Endothelial cell of umbilical vein (primary cell): Measurements from ENCODE around the gene UPB1.

Source experiments
- POLR2A ChIP-seq: IDR thresholded peaks from 2 replicates; pipeline ENCODE4 v1.6.1; 2012; ENCODE audit warnings: low read depth, mild to moderate bottlenecking, control low read depth, low read length
- POLR2AphosphoS5 ChIP-seq: IDR thresholded peaks from 2 replicates; pipeline ENCODE4 v1.6.1; 2012; ENCODE audit warnings: low read depth, mild to moderate bottlenecking, control low read depth, low read length, moderate library complexity; ENCODE audit not compliant: insufficient read depth
- TF ChIP-seq, protein P1 (sequence below), 2 donors: IDR thresholded peaks; 1 replicate in 1 of 2; 2 replicates in 1 of 2; pipeline ENCODE4 v1.5.1; 2011; ENCODE audit warnings: low read length in 2 of 2, mild to moderate bottlenecking in 2 of 2, moderate library complexity in 2 of 2, control low read depth in 1 of 2, inconsistent platforms in 1 of 2, low read depth in 1 of 2; ENCODE audit not compliant: insufficient read depth in 1 of 2; ENCODE audit errors: extremely low read depth in 1 of 2

GRCh38 chr22:24567668-24568067, 72.5 kb downstream of the UPB1 start:
- no peak for TF ChIP-seq POLR2AphosphoS5
- TF ChIP-seq POLR2A = no peak
- TF ChIP-seq, protein P1, sequence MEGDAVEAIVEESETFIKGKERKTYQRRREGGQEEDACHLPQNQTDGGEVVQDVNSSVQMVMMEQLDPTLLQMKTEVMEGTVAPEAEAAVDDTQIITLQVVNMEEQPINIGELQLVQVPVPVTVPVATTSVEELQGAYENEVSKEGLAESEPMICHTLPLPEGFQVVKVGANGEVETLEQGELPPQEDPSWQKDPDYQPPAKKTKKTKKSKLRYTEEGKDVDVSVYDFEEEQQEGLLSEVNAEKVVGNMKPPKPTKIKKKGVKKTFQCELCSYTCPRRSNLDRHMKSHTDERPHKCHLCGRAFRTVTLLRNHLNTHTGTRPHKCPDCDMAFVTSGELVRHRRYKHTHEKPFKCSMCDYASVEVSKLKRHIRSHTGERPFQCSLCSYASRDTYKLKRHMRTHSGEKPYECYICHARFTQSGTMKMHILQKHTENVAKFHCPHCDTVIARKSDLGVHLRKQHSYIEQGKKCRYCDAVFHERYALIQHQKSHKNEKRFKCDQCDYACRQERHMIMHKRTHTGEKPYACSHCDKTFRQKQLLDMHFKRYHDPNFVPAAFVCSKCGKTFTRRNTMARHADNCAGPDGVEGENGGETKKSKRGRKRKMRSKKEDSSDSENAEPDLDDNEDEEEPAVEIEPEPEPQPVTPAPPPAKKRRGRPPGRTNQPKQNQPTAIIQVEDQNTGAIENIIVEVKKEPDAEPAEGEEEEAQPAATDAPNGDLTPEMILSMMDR (IDR thresholded peaks at IDR 0.05; ENCODE audit: extremely low read depth in 1 of 2, insufficient read depth in 1 of 2, low read depth in 1 of 2, low read length in 2 of 2) = no peak
